B cell (primary cell): Measurements from ENCODE around the gene PTX4. TPM values are rescaled to one million over a fixed set of nuclear protein-coding genes. Genes with fewer than 3 reads are reported as not detected.

ENCODE experiments used
- ATAC-seq: fragments of 200-7000 bp; cut with Tn5 transposase; one replicate; pipeline ENCODE4 v1.10.0; 2021; ENCODE audit warnings: low read depth, mild to moderate bottlenecking, moderate number of reproducible peaks, moderate library complexity
- CTCF ChIA-PET: fragments of 350-600 bp; sonication (Branson Sonifier 250); formaldehyde crosslinking; loops from one replicate; lab custom pipeline; 2021; ENCODE audit warnings: antibody characterized with exemption, inconsistent platforms; lab: Charles Lee
- POLR2A ChIA-PET: fragments of 350-600 bp; sonication (Branson Sonifier 250); formaldehyde crosslinking; loops from one replicate; lab custom pipeline; 2021; ENCODE audit warnings: antibody characterized with exemption; lab: Charles Lee
- DNase-seq: peaks from one replicate; pipeline ENCODE4 v3.0.0; 2013
- H2AFZ ChIP-seq: 2 replicates; pipeline ENCODE4 v1.6.1; 2012; ENCODE audit warnings: mild to moderate bottlenecking, low read depth, low read length; ENCODE audit not compliant: insufficient read depth, poor library complexity, severe bottlenecking
- H3K27ac ChIP-seq, 2 donors: 1 replicate in 1 of 2; 2 replicates in 1 of 2; pipeline ENCODE4 v1.5.1; 2012 to 2013; ENCODE audit warnings: low read length in 2 of 2, mild to moderate bottlenecking in 2 of 2, moderate library complexity in 1 of 2
- H3K27me3 ChIP-seq, 4 experiments: fragments of 200-600 bp in 1 of 4; sonication (generic) in 1 of 4; replicated peaks in 1 of 4; 1 replicate in 2 of 4; 2 replicates in 2 of 4; pipeline versions ENCODE4 v1.6.1 to v1.7.0; 2013 to 2016; ENCODE audit warnings: low read length in 3 of 4, mild to moderate bottlenecking in 2 of 4, mixed read lengths in 1 of 4, moderate library complexity in 1 of 4; ENCODE audit not compliant: insufficient read depth in 4 of 4, control insufficient read depth in 3 of 4; ENCODE audit errors: control extremely low read depth in 1 of 4
- H3K36me3 ChIP-seq, 2 experiments: replicated peaks in 1 of 2; 1 replicate in 1 of 2; 2 replicates in 1 of 2; pipeline versions ENCODE4 v1.6.1 to v1.7.1; 2013; ENCODE audit warnings: low read length in 1 of 2; ENCODE audit not compliant: insufficient read depth in 2 of 2, control insufficient read depth in 1 of 2; ENCODE audit errors: control extremely low read depth in 1 of 2, extremely low read depth in 1 of 2
- H3K4me1 ChIP-seq, 2 donors: fragments of 200-600 bp in 1 of 2; sonication (generic) in 1 of 2; 1 replicate in 1 of 2; 2 replicates in 1 of 2; pipeline versions ENCODE4 v1.5.1 to v1.6.1; 2013 to 2017; ENCODE audit warnings: low read length in 2 of 2; ENCODE audit not compliant: control insufficient read depth in 2 of 2, insufficient read depth in 2 of 2
- H3K4me2 ChIP-seq: replicated peaks from 2 replicates; pipeline ENCODE3; 2012; ENCODE audit warnings: mild to moderate bottlenecking, low read depth, low read length; ENCODE audit not compliant: poor library complexity, severe bottlenecking
- H3K4me3 ChIP-seq, 5 experiments: fragments of 200-600 bp in 1 of 5; sonication (generic) in 1 of 5; 1 replicate in 3 of 5; 2 replicates in 2 of 5; pipeline versions ENCODE4 v1.5.1 to v1.7.0; 2011 to 2016; ENCODE audit warnings: low read length in 4 of 5, mild to moderate bottlenecking in 4 of 5, low read depth in 2 of 5, control low read depth in 1 of 5, moderate library complexity in 1 of 5; ENCODE audit not compliant: insufficient read depth in 1 of 5; ENCODE audit errors: control extremely low read depth in 1 of 5, extremely low read depth in 1 of 5
- H3K79me2 ChIP-seq: fragments of 200-600 bp; sonication (generic); one replicate; pipeline ENCODE4 v1.6.0; 2016; ENCODE audit warnings: low read length; ENCODE audit not compliant: control insufficient read depth, insufficient read depth
- H3K9ac ChIP-seq: fragments of 200-600 bp; sonication (generic); 2 replicates; pipeline ENCODE4 v1.6.1; 2017; ENCODE audit warnings: mild to moderate bottlenecking, low read length, moderate library complexity
- H3K9me3 ChIP-seq, 3 donors: one replicate each; pipeline versions ENCODE4 v1.6.1 to v1.7.1; 2013; ENCODE audit warnings: low read length in 2 of 3; ENCODE audit not compliant: control insufficient read depth in 2 of 3, insufficient read depth in 1 of 3; ENCODE audit errors: control extremely low read depth in 1 of 3
- H4K20me1 ChIP-seq: 2 replicates; pipeline ENCODE4 v1.6.0; 2012; ENCODE audit warnings: mild to moderate bottlenecking, low read length; ENCODE audit not compliant: insufficient read depth, control insufficient read depth, poor library complexity, severe bottlenecking
- H3K27ac Mint-ChIP-seq: one replicate; pipeline ENCODE4 v1.8.0; 2021; ENCODE audit warnings: mixed read lengths
- H3K27me3 Mint-ChIP-seq: one replicate; pipeline ENCODE4 v1.8.0; 2021; ENCODE audit warnings: mixed read lengths
- H3K4me1 Mint-ChIP-seq: one replicate; pipeline ENCODE4 v1.8.0; 2021; ENCODE audit warnings: mixed read lengths
- H3K4me3 Mint-ChIP-seq: one replicate; pipeline ENCODE4 v1.8.0; 2021; ENCODE audit warnings: mixed read lengths
- H3K9me3 Mint-ChIP-seq: one replicate; pipeline ENCODE4 v1.8.0; 2022; ENCODE audit warnings: mixed read lengths; ENCODE audit not compliant: insufficient read depth
- CTCF ChIP-seq: fragments of 200-600 bp; IDR thresholded peaks from one replicate; pipeline ENCODE4 v1.8.0; 2022; ENCODE audit warnings: antibody characterized with exemption, mild to moderate bottlenecking
- EZH2 ChIP-seq: IDR thresholded peaks from 2 replicates; pipeline ENCODE4 v1.6.1; 2012; ENCODE audit warnings: borderline replicate concordance, low read depth, mild to moderate bottlenecking, moderate library complexity, low read length; ENCODE audit not compliant: insufficient read depth, poor library complexity, severe bottlenecking
- WGBS: methylation state at CpG from one replicate; pipeline ENCODE4 v1.1.5; 2013; ENCODE audit warnings: missing lambda C conversion rate; ENCODE audit not compliant: insufficient coverage; 5-methylcytosine and 5-hydroxymethylcytosine counted together
- intact Hi-C: fragments of 100-400 bp; cut with micrococcal nuclease; formaldehyde crosslinking; loops from one replicate; pipeline ENCODE4 v1.10.0; 2022
- polyA plus RNA-seq: library from polyadenylated mRNA; depleted of rRNA; stranded (reverse); fragments of >200 nt; gene quantifications from 2 replicates; pipeline ENCODE4 v1.2.3, GENCODE V29; 2012
- total RNA-seq, 2 donors: library from RNA; stranded (reverse); fragments of 120-200 nt in 1 of 2; gene quantifications; 1 replicate in 1 of 2; 2 replicates in 1 of 2; pipeline versions ENCODE4 v1.2.3 to v1.2.4, GENCODE V29; 2013 to 2022

PTX4 gene
- total and polyA plus RNA-seq, 2 donors (not counting 1 experiment from before 2014, with no cell fraction given) = 0.33 TPM; not detected in 1

DNA sequence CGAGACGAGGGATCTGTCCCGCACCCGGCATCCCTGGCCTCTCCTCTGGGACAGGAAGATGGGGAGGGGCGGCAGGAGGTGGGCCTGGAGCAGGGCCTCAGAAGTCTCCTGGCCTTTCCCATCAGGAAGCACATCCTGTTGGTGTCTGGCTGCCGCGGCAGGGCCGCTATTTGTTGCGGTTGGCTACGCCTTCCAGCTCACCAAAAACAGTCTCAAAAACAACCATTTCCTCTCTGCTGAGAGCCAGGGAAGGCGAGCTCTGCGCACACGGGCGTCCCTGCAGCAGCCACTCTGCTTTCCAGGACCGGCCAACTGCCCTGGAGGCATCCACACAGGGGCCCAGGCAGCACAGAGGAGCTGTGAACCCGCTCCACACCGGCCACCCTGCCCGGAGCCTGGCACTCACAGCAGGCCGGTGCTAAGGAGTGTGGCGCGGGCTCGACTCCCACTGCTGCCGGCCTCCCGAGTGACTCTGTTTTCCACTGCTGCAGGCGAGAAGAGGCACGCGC is 44.8 kb upstream of the PTX4 start, which contains the start of gene TMEM204:
Gene TMEM204 (plus strand): TSS at position 224 of the 509 bp plus-strand sequence. CDS start 610 bp downstream, outside the sequence.
- H3K9me3 Mint-ChIP-seq = no peaks in the 10 kb centered on the region
- DNase-seq = no peak
- Histone ChIP-seq H3K4me1 (peaks cover 15 to 25% of the 10 kb centered on the region in 2 donors), H4K20me1 (no peaks in the 10 kb centered on the region), H3K9ac (peak within 1 kb of the TSS; percentile 44), H2AFZ (peak within 1 kb of the TSS; percentile 48), H3K9me3 (no peaks in the 10 kb centered on the region), H3K4me2 (peak within 1 kb of the TSS; percentile 68), H3K27ac (peak within 1 kb of the TSS in 1 of 2 donors; percentile 60), H3K79me2 (no peaks in the 10 kb centered on the region), H3K27me3 (no peaks in the 10 kb centered on the region), H3K36me3 (no peaks in the 10 kb centered on the region), H3K4me3 (peak within 1 kb of the TSS in 4 of 5 experiments; percentile 45 to 64 (median 49))
- TF ChIP-seq CTCF (no peak), EZH2 (no peak)
- POLR2A ChIA-PET = no interaction called here
- peak within 1 kb of the TSS; percentile 39 for H3K4me3 Mint-ChIP-seq
- intact Hi-C loops = no loop called here
- no peaks in the 10 kb centered on the region for H3K27me3 Mint-ChIP-seq
- CTCF ChIA-PET = interaction anchor here (1.1 to 1.5 kb wide), 2 partner anchors 19 to 172 kb away, joined by 3 read pairs; no protein-coding TSS in a partner anchor
- peak within 1 kb of the TSS; percentile 20 for H3K27ac Mint-ChIP-seq
- 5% methylated on average over 27 of the region's 27 CpGs for WGBS
- no peak for ATAC-seq
- H3K4me1 Mint-ChIP-seq = peaks cover 17% of the 10 kb centered on the region

DNA sequence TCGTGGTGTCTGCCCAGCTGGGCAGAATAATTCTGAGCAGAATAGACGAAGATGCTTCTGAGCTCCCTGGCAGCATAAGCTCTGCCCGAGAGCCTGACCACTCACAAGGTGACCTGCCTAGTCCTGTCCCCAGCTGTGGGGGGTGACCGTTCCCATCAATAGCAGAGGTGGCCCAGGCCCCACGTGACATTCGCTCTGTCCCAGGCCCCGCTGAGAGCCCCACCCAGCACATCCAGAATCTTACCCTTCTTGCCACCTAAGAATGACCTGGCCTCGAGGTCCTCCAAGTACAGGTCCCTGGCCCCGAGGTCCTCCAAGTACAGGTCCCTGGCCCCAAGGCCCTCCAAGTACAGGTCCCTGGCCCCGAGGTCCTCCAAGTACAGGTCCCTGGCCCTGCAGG is 44.0 kb upstream of the PTX4 start:
- Mint-ChIP-seq H3K4me1 (peaks cover 11% of the 10 kb centered on the region), H3K27me3 (no peaks in the 10 kb centered on the region), H3K4me3 (no peak overlapping the region), H3K9me3 (no peaks in the 10 kb centered on the region), H3K27ac (no peak overlapping the region)
- 96% methylated on average over 10 of the region's 10 CpGs for WGBS
- no peaks in the 10 kb centered on the region for H3K9me3 ChIP-seq
- no peak overlapping the region for H3K9ac ChIP-seq
- no peaks in the 10 kb centered on the region for H4K20me1 ChIP-seq
- TF ChIP-seq CTCF = no peak
- no peak for TF ChIP-seq EZH2
- ChIA-PET CTCF (interaction anchor here (1.1 to 1.5 kb wide), 2 partner anchors 18 to 173 kb away, joined by 3 read pairs; no protein-coding TSS in a partner anchor), POLR2A (no interaction called here)
- H3K4me3 ChIP-seq = peak overlapping the region in 1 of 5 experiments; percentile 64
- H3K4me1 ChIP-seq = peaks cover 8 to 18% of the 10 kb centered on the region in 2 donors
- no peaks in the 10 kb centered on the region for H3K79me2 ChIP-seq
- peak overlapping the region in 1 of 2 donors; percentile 60 for H3K27ac ChIP-seq
- no peaks in the 10 kb centered on the region for H3K36me3 ChIP-seq
- DNase-seq = no peak
- intact Hi-C loops = no loop called here
- H3K4me2 ChIP-seq = no peak overlapping the region
- no peak for ATAC-seq
- no peak overlapping the region for H2AFZ ChIP-seq
- H3K27me3 ChIP-seq = no peaks in the 10 kb centered on the region
